ENCODE results near the gene TRIM68.

TRIM68 gene, protein sequence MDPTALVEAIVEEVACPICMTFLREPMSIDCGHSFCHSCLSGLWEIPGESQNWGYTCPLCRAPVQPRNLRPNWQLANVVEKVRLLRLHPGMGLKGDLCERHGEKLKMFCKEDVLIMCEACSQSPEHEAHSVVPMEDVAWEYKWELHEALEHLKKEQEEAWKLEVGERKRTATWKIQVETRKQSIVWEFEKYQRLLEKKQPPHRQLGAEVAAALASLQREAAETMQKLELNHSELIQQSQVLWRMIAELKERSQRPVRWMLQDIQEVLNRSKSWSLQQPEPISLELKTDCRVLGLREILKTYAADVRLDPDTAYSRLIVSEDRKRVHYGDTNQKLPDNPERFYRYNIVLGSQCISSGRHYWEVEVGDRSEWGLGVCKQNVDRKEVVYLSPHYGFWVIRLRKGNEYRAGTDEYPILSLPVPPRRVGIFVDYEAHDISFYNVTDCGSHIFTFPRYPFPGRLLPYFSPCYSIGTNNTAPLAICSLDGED

DNA sequence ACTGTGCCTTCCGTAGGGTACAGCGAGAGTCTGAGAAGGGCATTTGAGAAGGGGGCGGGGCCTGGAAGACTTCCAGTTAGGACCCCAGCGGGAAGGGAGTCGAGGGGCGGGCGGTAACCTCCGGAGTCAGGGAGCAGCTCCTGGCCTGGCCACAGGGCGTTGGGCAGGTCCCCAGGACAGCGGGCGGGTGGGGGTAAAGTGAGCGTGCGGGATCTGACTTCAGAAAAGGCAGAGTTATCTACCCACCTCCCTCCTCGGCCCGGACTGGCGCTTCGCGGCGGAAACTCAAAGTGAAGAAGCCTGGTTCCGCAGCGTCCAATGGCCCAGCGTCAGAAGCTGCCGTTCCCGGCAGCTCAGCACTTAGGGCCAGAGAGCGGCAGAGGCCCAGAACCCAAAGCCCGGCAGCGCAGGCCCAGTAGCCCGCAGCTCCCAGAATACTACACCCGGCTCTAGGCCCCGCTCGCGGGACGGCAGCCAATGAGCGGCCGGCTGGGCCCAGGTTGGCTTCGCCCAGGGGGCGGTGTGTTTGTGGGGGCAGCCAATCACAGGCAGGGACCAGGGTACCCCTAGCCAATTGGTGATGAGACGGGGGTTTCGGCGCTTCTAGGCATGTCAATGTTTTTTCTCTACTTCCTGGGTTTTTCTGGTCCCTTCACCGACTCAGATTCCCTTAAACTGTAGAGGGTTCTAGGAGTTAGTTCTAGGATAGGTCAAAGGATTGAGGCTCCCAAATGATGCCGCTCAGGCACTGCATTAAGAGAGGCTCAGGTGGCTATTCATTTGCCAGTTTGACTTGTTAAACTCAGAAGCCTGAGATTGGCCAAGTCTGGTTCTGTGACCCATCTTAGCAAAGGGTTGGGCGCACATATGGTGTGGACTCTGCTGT lies at the start of gene TRIM68:
Gene TRIM68 (minus strand): TSS at position 451 of the 886 bp plus-strand sequence. CDS start 2,727 bp downstream, outside the sequence.
- peak; percentile 98 for DNase-seq

DNA sequence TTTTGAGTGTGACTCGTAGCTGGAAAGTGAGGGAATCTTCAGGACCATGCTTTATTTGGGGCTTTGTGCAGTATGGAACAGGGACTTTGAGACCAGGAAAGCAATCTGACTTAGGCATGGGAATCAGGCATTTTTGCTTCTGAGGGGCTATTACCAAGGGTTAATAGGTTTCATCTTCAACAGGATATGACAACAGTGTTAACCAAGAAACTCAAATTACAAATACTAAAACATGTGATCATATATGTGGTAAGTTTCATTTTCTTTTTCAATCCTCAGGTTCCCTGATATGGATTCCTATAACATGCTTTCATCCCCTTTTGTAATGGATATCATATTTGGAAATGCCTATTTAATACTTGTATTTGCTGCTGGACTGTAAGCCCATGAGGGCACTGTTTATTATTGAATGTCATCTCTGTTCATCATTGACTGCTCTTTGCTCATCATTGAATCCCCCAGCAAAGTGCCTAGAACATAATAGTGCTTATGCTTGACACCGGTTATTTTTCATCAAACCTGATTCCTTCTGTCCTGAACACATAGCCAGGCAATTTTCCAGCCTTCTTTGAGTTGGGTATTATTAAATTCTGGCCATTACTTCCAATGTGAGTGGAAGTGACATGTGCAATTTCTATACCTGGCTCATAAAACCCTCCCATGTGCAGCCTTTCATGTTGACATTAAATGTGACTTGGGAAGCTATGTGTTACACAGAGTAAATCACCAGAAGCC lies 46.8 kb upstream of the TRIM68 start:
- DNase-seq = no peak

DNA sequence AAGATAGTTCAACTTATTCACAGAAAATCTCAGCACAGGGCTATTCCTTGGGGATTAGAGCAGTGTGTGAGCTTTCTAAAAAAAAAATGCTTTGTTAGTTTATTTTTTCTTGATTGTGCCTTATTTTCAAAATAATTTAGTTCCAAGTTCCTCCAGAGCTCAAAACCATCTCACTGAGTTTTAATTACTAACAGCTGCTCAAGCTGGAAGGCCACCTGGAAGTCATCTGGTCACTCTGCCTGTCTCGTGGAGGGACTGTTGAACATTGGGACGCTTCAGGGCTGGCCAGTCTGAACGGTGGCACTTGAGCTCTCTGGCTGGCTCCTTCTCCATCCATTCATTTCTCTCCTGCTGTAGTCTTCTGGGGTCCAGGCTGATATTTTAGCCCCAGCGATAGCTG lies 39.7 kb upstream of the TRIM68 start:
- DNase-seq = no peak

DNA sequence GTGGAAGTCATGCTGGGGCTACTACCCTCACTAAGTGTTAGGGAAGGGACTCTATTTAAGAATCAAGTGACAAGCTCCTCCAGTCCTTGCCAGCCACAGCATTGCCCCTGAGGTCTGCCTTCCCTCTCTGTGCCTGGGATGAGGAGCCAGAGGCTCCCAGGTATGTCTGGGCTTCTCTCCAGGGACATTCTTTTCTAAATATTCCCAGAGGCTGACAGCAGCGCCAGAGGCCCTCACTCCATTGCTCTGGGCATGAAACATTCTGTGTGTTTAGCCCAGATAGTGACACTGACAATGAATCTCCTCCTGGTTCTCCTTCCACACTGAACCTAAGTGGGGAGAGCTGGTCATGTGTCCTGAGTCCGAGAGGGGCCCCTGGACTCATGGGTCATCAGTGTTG lies 37.9 kb upstream of the TRIM68 start:
- no peak for DNase-seq

DNA sequence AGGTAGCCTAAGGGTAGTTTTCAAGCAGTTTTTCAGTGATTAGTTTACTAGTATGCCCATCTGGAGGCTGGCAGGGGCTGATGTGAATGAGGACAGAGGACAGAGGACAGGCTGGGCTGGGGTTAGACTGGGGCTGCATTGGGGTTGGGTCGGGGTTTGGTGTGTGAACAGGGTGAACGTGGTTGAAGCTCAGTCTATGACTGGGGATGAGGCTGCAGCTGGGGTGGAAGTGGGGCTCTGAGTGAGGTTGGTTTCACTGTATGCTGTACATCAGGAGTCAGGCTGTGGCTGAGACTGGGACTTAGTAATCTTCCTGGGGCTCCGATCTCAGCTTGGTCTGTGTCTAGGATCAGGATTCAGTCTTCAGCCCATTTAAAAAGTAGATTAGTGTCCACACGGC lies 36.2 kb upstream of the TRIM68 start:
- DNase-seq = no peak

DNA sequence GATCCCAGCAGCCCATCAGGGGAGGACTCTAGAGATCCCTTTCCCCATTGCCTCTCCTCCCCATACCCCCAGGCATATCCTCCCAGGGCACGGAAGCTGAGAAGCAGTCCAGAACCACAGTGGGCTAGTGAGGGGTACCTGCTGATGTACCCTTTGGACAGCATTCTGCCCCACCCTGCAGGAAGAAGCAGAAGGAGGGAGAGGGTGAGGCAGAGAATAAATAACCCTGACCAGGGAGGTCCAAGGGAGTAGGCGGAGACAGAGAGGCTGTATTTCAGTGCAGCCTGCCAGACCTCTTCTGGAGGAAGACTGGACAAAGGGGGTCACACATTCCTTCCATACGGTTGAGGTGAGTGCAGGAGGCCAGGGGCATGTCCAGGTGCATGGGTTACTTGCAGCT lies 35.7 kb upstream of the TRIM68 start, which contains the start of gene OR51E1:
Gene OR51E1 (plus strand): TSS at position 301 of the 400 bp plus-strand sequence. CDS start 8,545 bp downstream, outside the sequence.
- DNase-seq = no peak

DNA sequence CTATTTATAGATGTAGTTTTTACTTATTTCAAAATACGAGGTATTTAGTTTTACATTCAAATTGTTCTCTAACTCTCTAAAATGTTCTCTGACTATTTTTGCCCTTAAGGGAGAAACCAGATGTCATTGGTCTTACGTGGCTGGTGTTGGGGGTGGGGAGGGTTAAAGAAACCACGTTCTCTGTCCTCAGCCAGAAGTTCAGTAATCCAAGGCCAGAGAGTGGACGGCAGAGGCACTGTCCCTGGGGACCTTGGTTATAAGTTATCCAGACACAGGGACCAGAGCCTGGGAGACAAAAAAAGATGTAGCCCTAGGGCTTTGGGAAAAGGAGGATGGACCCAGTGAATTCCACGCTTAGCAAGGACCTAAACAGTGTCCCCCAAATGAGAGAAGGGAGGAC lies 35.0 kb upstream of the TRIM68 start:
- DNase-seq = no peak

DNA sequence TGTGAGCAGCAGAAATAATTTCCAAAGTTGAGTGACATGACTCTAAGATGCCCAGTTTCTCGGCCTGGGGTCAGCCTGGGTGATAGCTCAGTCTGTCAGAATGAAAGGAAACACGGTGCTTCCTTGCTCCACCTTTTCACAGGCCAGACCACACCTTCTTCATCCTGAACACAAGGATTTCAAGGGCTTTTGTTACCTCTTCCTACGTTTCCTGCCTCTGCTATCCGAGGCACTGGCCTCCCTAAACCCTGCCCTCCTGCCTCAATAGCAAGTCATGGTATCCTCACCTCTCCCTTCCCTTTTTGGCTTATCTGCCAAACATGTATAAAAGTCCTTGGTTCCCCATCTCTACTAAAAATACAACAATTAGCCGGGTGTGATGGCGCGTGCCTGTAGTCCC lies 34.0 kb upstream of the TRIM68 start:
- DNase-seq = no peak

DNA sequence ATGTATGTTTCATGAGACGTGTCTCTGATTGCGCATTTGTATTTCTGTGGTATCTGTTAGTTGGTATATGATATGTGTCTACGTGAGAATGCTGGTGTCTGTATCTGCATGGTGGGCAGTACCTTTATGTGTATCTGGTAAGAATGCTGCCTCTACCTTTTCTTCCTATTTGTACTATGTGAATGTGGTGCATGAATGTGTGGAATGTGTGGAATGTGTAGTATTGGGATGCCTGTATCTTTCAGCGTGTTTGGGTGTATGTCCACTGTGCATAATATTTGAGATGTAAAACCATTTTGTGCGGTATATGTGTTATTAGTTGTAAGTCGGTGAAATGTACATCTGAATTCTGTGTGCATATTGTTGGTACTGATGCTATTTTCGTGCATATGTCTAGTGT lies 33.5 kb upstream of the TRIM68 start:
- no peak for DNase-seq

DNA sequence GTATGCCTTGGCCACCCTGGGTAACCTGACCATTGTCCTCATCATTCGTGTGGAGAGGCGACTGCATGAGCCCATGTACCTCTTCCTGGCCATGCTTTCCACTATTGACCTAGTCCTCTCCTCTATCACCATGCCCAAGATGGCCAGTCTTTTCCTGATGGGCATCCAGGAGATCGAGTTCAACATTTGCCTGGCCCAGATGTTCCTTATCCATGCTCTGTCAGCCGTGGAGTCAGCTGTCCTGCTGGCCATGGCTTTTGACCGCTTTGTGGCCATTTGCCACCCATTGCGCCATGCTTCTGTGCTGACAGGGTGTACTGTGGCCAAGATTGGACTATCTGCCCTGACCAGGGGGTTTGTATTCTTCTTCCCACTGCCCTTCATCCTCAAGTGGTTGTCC lies 31.9 kb upstream of the TRIM68 start:
- no peak for DNase-seq

DNA sequence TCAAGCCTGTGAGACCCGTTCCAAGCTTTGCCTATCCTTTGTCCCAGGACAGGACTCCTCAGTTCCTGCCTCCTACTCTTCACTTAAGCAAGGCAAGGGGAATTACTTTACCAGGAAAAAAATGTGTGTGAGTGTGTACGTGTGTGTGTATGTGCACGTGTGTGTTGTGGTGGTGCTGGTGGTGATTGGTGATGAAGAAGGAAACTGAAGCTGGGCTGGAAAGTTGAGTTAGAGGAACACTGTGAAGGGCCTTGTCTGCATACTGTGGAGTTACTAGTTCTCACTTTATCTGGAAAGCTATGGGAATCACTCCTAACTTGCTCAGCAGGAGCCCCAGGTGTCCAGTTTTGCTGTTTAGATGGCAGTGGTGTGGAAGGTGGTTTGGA lies 29.6 kb upstream of the TRIM68 start:
- no peak for DNase-seq

DNA sequence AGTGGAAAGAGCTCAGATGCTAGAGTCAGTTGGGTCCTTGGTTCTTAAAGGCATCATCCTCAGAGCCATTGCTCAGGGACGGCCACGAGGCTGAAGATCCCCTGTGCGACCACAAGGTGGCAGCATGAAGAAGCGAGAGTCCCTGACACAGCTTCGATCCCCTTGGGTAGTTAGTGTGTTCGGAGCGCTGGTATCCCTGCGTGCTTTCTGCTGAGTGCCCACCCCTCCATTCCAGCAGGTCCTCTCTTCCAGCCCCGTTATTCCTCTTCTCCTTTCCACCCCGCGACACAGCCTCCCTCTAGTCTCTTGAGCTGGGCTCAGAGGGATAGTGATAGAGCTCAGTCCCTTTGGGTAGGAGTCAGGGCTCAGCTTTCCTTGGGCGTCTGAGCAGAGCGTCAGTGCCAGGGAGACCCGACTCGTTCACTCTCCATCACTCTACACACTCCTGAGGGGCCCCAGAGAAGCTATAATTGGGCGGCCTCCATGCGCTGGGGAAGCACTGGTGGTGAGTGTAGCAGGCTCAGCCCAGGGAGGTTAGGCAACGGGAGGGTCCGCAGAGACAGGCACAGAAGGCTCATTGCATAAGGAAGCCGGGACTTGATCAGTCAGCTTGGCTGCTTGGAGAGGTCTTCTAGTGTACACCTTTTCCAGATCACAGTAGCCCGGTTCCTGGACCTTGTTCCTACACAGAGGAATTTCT lies 29.1 kb upstream of the TRIM68 start, which contains the start of gene OR51D1:
Gene OR51D1 (plus strand): TSS at position 516 of the 700 bp plus-strand sequence. CDS start 2,314 bp downstream, outside the sequence.
- peak; percentile 75 for DNase-seq

DNA sequence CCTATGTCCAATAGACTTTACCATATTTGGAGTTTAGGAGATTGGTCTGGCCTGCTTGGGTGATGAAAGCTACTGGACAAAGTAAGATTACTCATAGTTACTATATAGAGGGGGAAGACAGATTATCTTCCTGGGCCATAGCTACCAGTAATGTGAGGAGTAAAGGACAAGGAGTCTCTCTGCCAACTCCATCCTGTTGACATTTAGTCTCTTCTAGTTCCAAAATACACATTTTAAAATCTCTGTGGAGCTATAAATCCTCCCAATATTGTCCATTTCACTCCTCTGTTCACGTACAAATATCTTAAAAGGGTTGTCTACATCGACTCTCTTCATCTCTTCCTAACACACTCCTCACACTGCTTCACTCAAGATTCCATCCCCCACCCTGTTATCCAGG lies 28.1 kb upstream of the TRIM68 start:
- no peak for DNase-seq

DNA sequence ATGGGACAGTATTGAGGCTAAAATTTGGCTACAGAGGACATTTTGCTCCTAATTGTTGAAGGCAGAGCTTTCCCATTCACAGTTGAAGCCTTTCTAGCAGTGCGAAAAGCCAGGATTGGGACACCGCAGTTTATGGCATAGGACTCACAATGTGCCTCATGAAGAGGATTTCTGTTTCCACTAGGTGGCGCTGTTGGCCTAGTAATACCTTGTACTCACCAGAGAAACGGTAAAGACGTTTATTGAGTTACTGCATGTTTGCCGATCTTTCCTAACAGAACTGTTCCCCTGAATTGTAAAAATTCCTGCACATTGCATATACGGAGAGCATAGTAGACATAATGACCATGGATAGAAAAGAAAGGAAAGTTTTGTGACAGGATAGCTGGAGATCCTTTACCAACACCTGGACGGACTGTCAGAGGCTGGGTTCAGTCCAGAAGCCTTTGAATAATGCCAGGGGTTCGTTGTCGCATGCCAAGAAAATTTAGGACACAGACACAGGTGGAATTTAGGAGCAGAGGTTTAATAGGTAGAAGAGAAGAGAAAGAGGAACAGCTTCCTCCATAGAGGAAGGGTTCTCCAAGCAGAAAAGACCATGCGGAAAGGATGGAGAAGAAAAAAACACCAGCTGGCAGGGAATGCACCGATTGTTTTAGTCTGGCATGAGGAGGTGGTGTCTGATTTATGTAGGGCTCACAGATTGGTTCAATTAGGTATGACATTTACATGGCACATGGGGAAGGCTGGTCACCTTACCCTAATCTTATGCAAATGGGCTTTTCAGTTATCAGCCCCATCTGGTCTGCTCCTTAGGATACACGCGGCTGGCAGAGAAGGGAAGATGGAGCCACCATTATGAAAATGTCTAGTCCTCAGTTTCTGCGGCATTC lies 18.4 kb upstream of the TRIM68 start:
- DNase-seq = peak; percentile 58

DNA sequence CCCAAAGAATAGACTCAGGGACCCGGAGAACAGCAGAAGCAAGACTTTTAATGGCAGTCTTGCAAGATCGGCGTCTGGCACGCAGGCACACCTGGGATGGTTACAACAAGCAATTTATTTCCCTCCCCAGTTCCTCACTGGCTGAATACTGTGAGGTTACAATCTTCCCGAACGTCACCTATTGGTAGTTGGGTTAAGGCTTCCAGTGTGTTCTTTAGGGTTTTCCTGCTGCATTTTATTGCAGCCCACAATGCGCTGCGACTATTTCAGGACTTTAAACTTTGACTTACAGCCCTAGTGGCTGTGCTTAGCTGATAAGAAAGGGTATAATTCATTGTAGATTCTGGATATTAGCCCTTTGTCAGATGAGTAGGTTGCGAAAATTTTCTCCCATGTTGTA lies 11.5 kb upstream of the TRIM68 start:
- no peak for DNase-seq

DNA sequence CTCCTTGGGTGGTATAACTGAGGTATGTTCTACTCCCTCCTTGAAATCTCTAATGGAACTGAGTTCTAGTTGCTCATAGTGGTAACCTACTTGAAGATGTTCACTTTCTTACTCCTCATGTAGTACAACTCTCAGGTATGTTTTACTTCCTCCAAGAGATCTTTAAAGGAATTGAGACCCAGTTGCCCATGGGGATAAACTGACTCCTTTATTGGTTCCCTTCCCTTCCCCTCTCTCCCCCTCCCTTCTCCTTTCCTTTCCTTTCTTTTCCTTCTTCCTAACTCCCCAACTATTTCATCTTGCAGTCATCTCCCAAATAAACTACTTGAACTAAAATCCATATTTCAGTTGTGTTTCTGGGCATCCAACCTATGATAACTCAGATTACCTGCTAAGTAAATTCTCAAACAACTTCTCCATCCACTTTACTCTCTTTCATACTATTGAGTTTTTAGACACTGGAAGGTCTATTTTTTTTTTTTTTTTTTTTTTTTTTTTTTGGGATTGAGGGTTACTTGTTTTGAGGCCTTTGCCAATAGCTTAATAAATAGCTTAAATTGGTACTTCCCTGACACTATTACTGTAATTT lies 7.9 kb upstream of the TRIM68 start:
- DNase-seq = no peak

DNA sequence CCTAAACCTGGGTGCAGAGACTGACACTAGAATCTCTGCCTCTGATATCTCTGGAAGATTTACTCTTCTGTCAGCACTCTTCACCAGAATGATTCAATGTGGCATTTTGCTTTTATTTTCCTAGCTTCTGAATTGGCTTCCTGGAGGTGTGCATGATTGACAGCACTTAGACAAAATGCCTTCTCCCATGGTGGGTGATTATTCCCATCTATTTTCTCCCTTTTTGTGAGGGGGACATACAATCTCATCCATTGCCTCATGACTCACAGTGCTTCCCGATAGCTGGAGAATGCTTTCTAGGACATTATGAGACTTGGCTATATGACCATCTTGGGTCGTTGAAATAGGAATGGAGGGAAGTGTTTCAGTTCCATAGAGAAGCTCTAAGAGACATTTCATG lies 4.0 kb upstream of the TRIM68 start:
- no peak for DNase-seq

DNA sequence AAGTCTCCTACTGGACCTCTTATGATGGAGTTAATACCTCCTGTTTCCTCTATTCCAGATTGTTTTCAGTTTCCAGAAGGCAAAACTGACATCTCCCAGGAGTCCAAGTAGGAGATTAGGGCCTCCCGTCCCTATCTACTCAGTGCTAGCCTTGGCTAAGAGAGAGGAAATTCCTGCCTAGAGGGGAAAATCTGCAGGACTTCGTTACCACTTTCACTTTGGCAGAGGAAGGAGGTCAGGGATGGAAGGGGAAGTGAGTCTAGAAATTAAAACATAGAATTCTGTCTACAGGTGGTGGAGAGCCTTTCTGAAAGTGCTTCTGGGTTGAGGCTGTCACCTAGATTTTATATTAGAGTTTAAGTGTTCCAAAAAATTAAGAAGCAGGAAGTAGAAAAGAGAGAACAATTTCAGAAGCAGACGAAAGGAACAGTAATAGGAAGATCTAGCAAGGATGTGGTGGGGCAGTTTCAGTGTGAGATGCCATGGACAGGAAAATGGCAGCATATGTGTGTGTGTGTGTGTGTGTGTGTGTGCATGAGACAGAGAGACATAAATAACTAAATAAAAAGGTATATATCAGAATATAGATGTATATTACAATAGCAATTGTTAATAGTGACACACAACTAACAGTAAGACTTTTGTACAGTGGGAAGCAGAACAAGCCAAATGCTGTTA lies 2.4 kb upstream of the TRIM68 start:
- DNase-seq = no peak

DNA sequence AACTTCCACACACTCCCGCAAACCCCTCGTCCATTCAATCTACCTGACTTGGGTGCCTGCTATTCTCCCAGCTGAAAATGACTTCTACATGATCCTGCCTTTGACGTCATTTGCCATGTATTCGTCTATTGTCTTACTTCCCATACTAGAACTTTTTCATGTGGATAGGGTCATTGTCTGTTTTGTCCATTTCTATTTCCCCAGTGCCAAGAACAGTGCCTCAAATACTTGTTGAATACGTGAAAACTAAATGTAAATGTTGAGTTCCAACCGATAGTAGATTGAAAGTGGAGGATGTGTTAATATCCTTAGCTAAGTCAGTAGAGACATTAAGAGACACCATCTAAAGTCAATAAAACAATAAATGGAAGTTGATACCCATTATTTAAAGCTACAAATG lies 935 bp downstream of the TRIM68 start:
- DNase-seq = peak; percentile 17

All from NCI-H2227 treated with DMSO at 0.1 percent for 48 hours (cell line).